MM.1S (cell line): ENCODE measurements around the gene SALL2.

Source experiments
- EZH2phosphoT487 ChIP-seq: fragments of 300-600 bp; sonication (generic); IDR thresholded peaks from 2 replicates; pipeline ENCODE4 v1.6.1; 2018; ENCODE audit warnings: antibody characterized with exemption, low read length
- TF ChIP-seq, protein P1 (sequence below): fragments of 300-600 bp; sonication (generic); IDR thresholded peaks from 2 replicates; pipeline ENCODE4 v1.5.1; 2016; ENCODE audit warnings: antibody characterized with exemption, low read length, mixed read lengths

DNA sequence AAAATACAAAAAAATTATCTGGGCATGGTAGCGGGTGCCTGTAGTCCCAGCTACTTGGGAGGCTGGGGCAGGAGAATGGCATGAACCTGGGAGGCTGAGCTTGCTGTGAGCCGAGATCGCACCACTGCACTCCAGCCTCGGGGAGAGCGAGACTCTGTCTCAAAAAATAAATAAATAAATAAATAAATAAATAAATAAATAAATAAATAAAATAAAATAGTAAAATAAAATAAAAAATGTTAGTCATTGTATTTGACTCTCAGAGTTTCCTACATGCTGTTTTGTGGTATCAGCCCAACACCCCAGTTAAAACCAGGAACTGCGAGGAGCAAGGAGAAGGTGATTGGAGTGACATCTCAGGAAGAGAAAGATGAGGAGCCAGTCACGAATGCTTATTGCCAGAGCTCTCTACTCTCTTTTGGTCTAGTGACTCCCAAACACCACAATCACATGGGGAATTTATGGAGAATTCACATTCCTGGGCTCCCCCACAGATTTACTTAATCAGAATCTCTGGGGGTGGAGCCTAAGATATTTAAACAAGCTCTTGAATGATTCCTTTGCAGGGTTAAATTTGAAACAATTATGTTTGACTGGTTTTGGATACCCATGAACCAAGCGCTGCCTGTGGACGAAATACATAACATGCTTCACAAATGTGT is 15.4 kb upstream of the SALL2 start:
- TF ChIP-seq, protein P1, sequence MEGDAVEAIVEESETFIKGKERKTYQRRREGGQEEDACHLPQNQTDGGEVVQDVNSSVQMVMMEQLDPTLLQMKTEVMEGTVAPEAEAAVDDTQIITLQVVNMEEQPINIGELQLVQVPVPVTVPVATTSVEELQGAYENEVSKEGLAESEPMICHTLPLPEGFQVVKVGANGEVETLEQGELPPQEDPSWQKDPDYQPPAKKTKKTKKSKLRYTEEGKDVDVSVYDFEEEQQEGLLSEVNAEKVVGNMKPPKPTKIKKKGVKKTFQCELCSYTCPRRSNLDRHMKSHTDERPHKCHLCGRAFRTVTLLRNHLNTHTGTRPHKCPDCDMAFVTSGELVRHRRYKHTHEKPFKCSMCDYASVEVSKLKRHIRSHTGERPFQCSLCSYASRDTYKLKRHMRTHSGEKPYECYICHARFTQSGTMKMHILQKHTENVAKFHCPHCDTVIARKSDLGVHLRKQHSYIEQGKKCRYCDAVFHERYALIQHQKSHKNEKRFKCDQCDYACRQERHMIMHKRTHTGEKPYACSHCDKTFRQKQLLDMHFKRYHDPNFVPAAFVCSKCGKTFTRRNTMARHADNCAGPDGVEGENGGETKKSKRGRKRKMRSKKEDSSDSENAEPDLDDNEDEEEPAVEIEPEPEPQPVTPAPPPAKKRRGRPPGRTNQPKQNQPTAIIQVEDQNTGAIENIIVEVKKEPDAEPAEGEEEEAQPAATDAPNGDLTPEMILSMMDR: no peak
- no peak for TF ChIP-seq EZH2phosphoT487
